IMR-90 (cell line): ENCODE results near the gene EPC2. TPM values are rescaled to one million over a fixed set of nuclear protein-coding genes. Genes with fewer than 3 reads are reported as not detected.

Experiments
- ATAC-seq: fragments of 200-7000 bp; cut with Tn5 transposase; 2 replicates; pipeline ENCODE4 v1.9.1; 2020; ENCODE audit warnings: low read depth, mild to moderate bottlenecking, moderate library complexity
- BruUV-seq: library from RNA; stranded (reverse); fragments of 400-500 nt; replicated peaks from 2 replicates; lab custom pipeline; 2021; lab: Mats Ljungman, UMichigan
- CTCF ChIA-PET: fragments of 300-600 bp; formaldehyde crosslinking; extraction: SDS; loops from one replicate; lab custom pipeline; 2021; ENCODE audit warnings: antibody characterized with exemption; lab: Yijun Ruan, JAX
- POLR2A ChIA-PET: fragments of 300-600 bp; sonication (Branson Sonifier 250); formaldehyde crosslinking; loops from one replicate; lab custom pipeline; 2022; ENCODE audit warnings: antibody characterized with exemption; ENCODE audit not compliant: unreplicated experiment; lab: Charles Lee
- DNase-seq: peaks from one replicate; pipeline ENCODE4 v3.0.0; 2013
- H2AFZ ChIP-seq: replicated peaks from 2 replicates; pipeline ENCODE3; 2013; ENCODE audit warnings: low read length, mild to moderate bottlenecking; ENCODE audit not compliant: poor library complexity
- H2AK5ac ChIP-seq: 2 replicates; pipeline ENCODE4 v1.6.1; 2013; ENCODE audit warnings: low read depth, low read length, inconsistent platforms
- H2AK9ac ChIP-seq: replicated peaks from 2 replicates; pipeline ENCODE3; 2013; ENCODE audit warnings: mild to moderate bottlenecking, low read depth, low read length, moderate library complexity; ENCODE audit not compliant: poor library complexity
- H2BK120ac ChIP-seq: 2 replicates; pipeline ENCODE4 v1.6.1; 2013; ENCODE audit warnings: low read depth, low read length, inconsistent platforms
- H2BK15ac ChIP-seq: 3 replicates; pipeline ENCODE4 v1.6.1; 2013; ENCODE audit warnings: low read depth, low read length, inconsistent platforms
- H2BK20ac ChIP-seq: 2 replicates; pipeline ENCODE4 v1.6.1; 2013; ENCODE audit warnings: low read depth, mild to moderate bottlenecking, inconsistent platforms, low read length, moderate library complexity
- H2BK5ac ChIP-seq: 2 replicates; pipeline ENCODE4 v1.6.1; 2013; ENCODE audit warnings: mild to moderate bottlenecking, low read depth, low read length, inconsistent platforms; ENCODE audit not compliant: poor library complexity, severe bottlenecking
- H3K14ac ChIP-seq: replicated peaks from 2 replicates; pipeline ENCODE4 v1.6.1; 2013; ENCODE audit warnings: low read depth, low read length, inconsistent platforms
- H3K18ac ChIP-seq: 2 replicates; pipeline ENCODE4 v1.6.1; 2013; ENCODE audit warnings: low read depth, low read length, control low read depth
- H3K23ac ChIP-seq: 2 replicates; pipeline ENCODE4 v1.6.1; 2013; ENCODE audit warnings: low read depth, low read length, inconsistent platforms
- H3K27ac ChIP-seq: 2 replicates; pipeline ENCODE4 v1.5.1; 2013; ENCODE audit warnings: mild to moderate bottlenecking, control low read depth, low read length; ENCODE audit not compliant: insufficient read depth
- H3K27me3 ChIP-seq: 2 replicates; pipeline ENCODE4 v1.6.1; 2013; ENCODE audit warnings: low read length; ENCODE audit not compliant: control insufficient read depth, insufficient read depth
- H3K36me3 ChIP-seq: 2 replicates; pipeline ENCODE4 v1.6.1; 2013; ENCODE audit warnings: low read length, mixed read lengths; ENCODE audit not compliant: control insufficient read depth, insufficient read depth
- H3K4ac ChIP-seq: 2 replicates; pipeline ENCODE4 v1.6.1; 2013; ENCODE audit warnings: low read depth, low read length, inconsistent platforms
- H3K4me1 ChIP-seq: 2 replicates; pipeline ENCODE4 v1.6.1; 2013; ENCODE audit warnings: low read length, mixed read lengths; ENCODE audit not compliant: control insufficient read depth, insufficient read depth
- H3K4me2 ChIP-seq: 2 replicates; pipeline ENCODE4 v1.6.1; 2013; ENCODE audit warnings: low read depth, mild to moderate bottlenecking, control low read depth, low read length, moderate library complexity
- H3K4me3 ChIP-seq: 2 replicates; pipeline ENCODE4 v1.5.1; 2013; ENCODE audit warnings: low read depth, mild to moderate bottlenecking, control low read depth, low read length, moderate library complexity; ENCODE audit not compliant: insufficient read depth
- H3K56ac ChIP-seq: 2 replicates; pipeline ENCODE4 v1.6.1; 2013; ENCODE audit warnings: low read length, inconsistent platforms; ENCODE audit not compliant: insufficient read depth; ENCODE audit errors: extremely low read depth
- H3K79me1 ChIP-seq, 2 experiments: 2 replicates each; pipeline ENCODE4 v1.6.1; 2013; ENCODE audit warnings: low read length in 2 of 2, inconsistent platforms in 1 of 2, low read depth in 1 of 2
- H3K9ac ChIP-seq: 2 replicates; pipeline ENCODE4 v1.6.1; 2013; ENCODE audit warnings: low read depth, low read length, control low read depth
- H3K9me1 ChIP-seq: 2 replicates; pipeline ENCODE4 v1.6.1; 2013; ENCODE audit warnings: low read length, inconsistent platforms; ENCODE audit not compliant: insufficient read depth
- H3K9me3 ChIP-seq: 2 replicates; pipeline ENCODE4 v1.6.1; 2013; ENCODE audit warnings: low read length; ENCODE audit not compliant: control insufficient read depth, insufficient read depth
- H4K20me1 ChIP-seq: 2 replicates; pipeline ENCODE4 v1.6.1; 2013; ENCODE audit warnings: low read length, inconsistent platforms; ENCODE audit not compliant: insufficient read depth
- H4K5ac ChIP-seq: 2 replicates; pipeline ENCODE4 v1.6.1; 2013; ENCODE audit warnings: mild to moderate bottlenecking, low read depth, low read length, control low read depth
- H4K8ac ChIP-seq, 2 experiments: 2 replicates each; pipeline ENCODE4 v1.6.1; 2013; ENCODE audit warnings: low read depth in 2 of 2, low read length in 2 of 2, control low read depth in 1 of 2, inconsistent platforms in 1 of 2
- H4K91ac ChIP-seq: 2 replicates; pipeline ENCODE4 v1.6.1; 2013; ENCODE audit warnings: low read depth, low read length, inconsistent platforms; ENCODE audit not compliant: insufficient read depth
- CEBPB ChIP-seq: IDR thresholded peaks from 2 replicates; pipeline ENCODE4 v1.6.1; 2012; ENCODE audit warnings: low read depth, low read length, improper control_type of control experiment
- CHD1 ChIP-seq: IDR thresholded peaks from 2 replicates; pipeline ENCODE4 v1.6.1; 2012; ENCODE audit warnings: low read depth, low read length, improper control_type of control experiment
- MAFK ChIP-seq: IDR thresholded peaks from 2 replicates; pipeline ENCODE4 v1.6.1; 2012; ENCODE audit warnings: low read depth, low read length, improper control_type of control experiment
- MAZ ChIP-seq: IDR thresholded peaks from 2 replicates; pipeline ENCODE4 v1.6.1; 2012; ENCODE audit warnings: low read depth, mild to moderate bottlenecking, low read length, improper control_type of control experiment, moderate library complexity, borderline replicate concordance
- RAD21 ChIP-seq: IDR thresholded peaks from 2 replicates; pipeline ENCODE4 v1.6.1; 2012; ENCODE audit warnings: low read length, improper control_type of control experiment
- RCOR1 ChIP-seq: IDR thresholded peaks from 2 replicates; pipeline ENCODE4 v1.6.1; 2012; ENCODE audit warnings: mild to moderate bottlenecking, low read length, improper control_type of control experiment; ENCODE audit not compliant: insufficient replicate concordance
- dilution Hi-C: fragments of 300-500 bp; cut with HindIII; formaldehyde crosslinking; loops from one replicate; pipeline ENCODE4 v1.14.3; 2018; ENCODE audit warnings: low sequenced_read_pairs; ENCODE audit not compliant: unreplicated experiment
- in situ Hi-C: fragments of 300-500 bp; cut with MboI; formaldehyde crosslinking; loops from 3 replicates; pipeline ENCODE4 v1.14.3; 2019; ENCODE audit warnings: low sequenced_read_pairs, inconsistent platforms, mixed read lengths
- intact Hi-C: fragments of 100-400 bp; cut with micrococcal nuclease; formaldehyde crosslinking; loops from 2 replicates; pipeline ENCODE4 v1.10.0; 2022
- polyA plus RNA-seq, 3 experiments: library from polyadenylated mRNA; depleted of rRNA; stranded (reverse); fragments of >200 nt; gene quantifications; 2 replicates each; pipeline ENCODE4 v1.2.3, GENCODE V29; 2012; ENCODE audit warnings: low replicate concordance in 1 of 3
- total RNA-seq: library from RNA; depleted of rRNA; stranded (reverse); fragments of >200 nt; gene quantifications from 2 replicates; pipeline ENCODE4 v1.2.3, GENCODE V29; 2012

EPC2 gene
- total and polyA plus RNA-seq, 2 of the 4 experiments (the other 2 are of a cell fraction), result 10.6 to 22.6 TPM

- ATAC-seq (no peak), DNase-seq (no peak)
- no peak overlapping the region for H3K4ac ChIP-seq
- in situ Hi-C loops (no loop called here), dilution Hi-C loops (no loop called here), intact Hi-C loops (no loop called here)
- H3K4me3 ChIP-seq, result no peak overlapping the region
- H4K8ac ChIP-seq, result no peak overlapping the region
- no peak overlapping the region for H2BK20ac ChIP-seq
- no peak overlapping the region for H4K91ac ChIP-seq
- H3K4me1 ChIP-seq, result no peaks in the 10 kb centered on the region
- H3K27ac ChIP-seq, result no peak overlapping the region
- TF ChIP-seq MAZ (no peak), CHD1 (no peak), RCOR1 (no peak), CEBPB (no peak), RAD21 (no peak), MAFK (no peak)
- H3K4me2 ChIP-seq, result no peak overlapping the region
- H3K36me3 ChIP-seq, result peaks cover 3% of the 10 kb centered on the region; the same call in 1 of the 2 replicates
- no peak overlapping the region for H3K9ac ChIP-seq
- peaks cover 6% of the 10 kb centered on the region; the same call in 1 of the 2 replicates for H3K9me3 ChIP-seq
- no peak overlapping the region for H4K5ac ChIP-seq
- H2BK15ac ChIP-seq, result no peak overlapping the region
- no peak overlapping the region for H3K18ac ChIP-seq
- no TSS peak for BruUV-seq
- no peak overlapping the region for H2AK5ac ChIP-seq
- no peak overlapping the region for H2BK120ac ChIP-seq
- H3K23ac ChIP-seq, result no peak overlapping the region
- H3K27me3 ChIP-seq, result no peaks in the 10 kb centered on the region
- no peak overlapping the region for H2BK5ac ChIP-seq
- no peak overlapping the region for H3K56ac ChIP-seq
- CTCF ChIA-PET, result interaction anchor here (0.6 to 1.2 kb wide), 2 partner anchors 14 to 16 kb away, joined by 3 read pairs; no protein-coding TSS in a partner anchor
- no peak overlapping the region for H2AK9ac ChIP-seq
- no peak overlapping the region for H2AFZ ChIP-seq
- no peaks in the 10 kb centered on the region for H3K9me1 ChIP-seq
- H4K20me1 ChIP-seq, result no peaks in the 10 kb centered on the region
- no peak overlapping the region for H3K14ac ChIP-seq
- H3K79me1 ChIP-seq, result peaks cover 6 to 17% of the 10 kb centered on the region in 2 experiments
- POLR2A ChIA-PET, result no interaction called here
These were observed 57.3 kb downstream of the EPC2 start for GRCh38 chr2:148701877-148702276.
